ENCODE measurements around the gene PATJ.

Gene PATJ

GRCh38 chr1:62100442-62100841, 358.2 kb downstream of the PATJ start:
- no peak for TF ChIP-seq CTCF (IDR thresholded peaks at IDR 0.05; ENCODE audit: extremely low read depth, missing control alignments)
- DNase-seq (ENCODE audit: low spot score) = no peak

- no peak for DNase-seq (ENCODE audit: low spot score)
- TF ChIP-seq CTCF (IDR thresholded peaks at IDR 0.05; ENCODE audit: extremely low read depth, missing control alignments) = no peak
Measured at GRCh38 chr1:62103846-62104245, 361.6 kb downstream of the PATJ start.

GRCh38 chr1:62107923-62108322, 365.6 kb downstream of the PATJ start:
- TF ChIP-seq CTCF (IDR thresholded peaks at IDR 0.05; ENCODE audit: extremely low read depth, missing control alignments) = no peak
- no peak for DNase-seq (ENCODE audit: low spot score)

- no peak for DNase-seq (ENCODE audit: low spot score)
- no peak for TF ChIP-seq CTCF (IDR thresholded peaks at IDR 0.05; ENCODE audit: extremely low read depth, missing control alignments)
Measured at GRCh38 chr1:62109124-62109523, 366.8 kb downstream of the PATJ start.

- TF ChIP-seq CTCF (IDR thresholded peaks at IDR 0.05; ENCODE audit: extremely low read depth, missing control alignments) = no peak
- DNase-seq (ENCODE audit: low spot score) = no peak
Measured at GRCh38 chr1:62110198-62110817, 368.0 kb downstream of the PATJ start.

- no peak for DNase-seq (ENCODE audit: low spot score)
- TF ChIP-seq CTCF (IDR thresholded peaks at IDR 0.05; ENCODE audit: extremely low read depth, missing control alignments) = no peak
Measured at GRCh38 chr1:62111084-62111483, 368.8 kb downstream of the PATJ start.

GRCh38 chr1:62113507-62113906, 371.2 kb downstream of the PATJ start:
- DNase-seq (ENCODE audit: low spot score) = no peak
- no peak for TF ChIP-seq CTCF (IDR thresholded peaks at IDR 0.05; ENCODE audit: extremely low read depth, missing control alignments)

Data from GM20000 (cell line).